Measurements from ENCODE around the gene GABPB2.
"Not testable (repeated sequence)": the region's sequence is repeated elsewhere in the genome, so short reads cannot be mapped to it uniquely, and the experiment has no call there.

The GABPB2 gene

DNA sequence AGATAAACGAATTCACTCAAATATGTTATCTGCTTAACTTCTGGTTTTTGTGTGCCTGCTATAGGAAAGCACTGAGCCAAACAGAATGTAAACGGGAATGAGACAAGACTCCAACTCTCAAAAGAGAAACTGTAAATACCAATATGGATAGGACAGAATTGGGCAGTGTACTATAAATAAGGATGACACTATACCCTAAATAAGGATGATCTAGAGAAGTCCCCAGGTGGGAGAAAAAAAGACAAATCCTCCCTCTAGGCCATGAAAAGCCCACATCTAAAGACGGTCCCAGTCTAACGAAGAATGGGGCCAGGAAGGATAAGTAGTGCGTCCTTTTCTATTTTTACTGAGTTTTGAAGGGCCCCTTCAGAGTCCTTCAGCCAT lies 1.5 kb upstream of the GABPB2 start:
- no peak for TF ChIP-seq CTCF (IDR thresholded peaks at IDR 0.05; ENCODE audit: insufficient read depth, low read length, poor library complexity, severe bottlenecking)
- no peak for TF ChIP-seq EZH2phosphoT487 (conservative IDR thresholded peaks at IDR 0.05; ENCODE audit: low read length)
- H3K79me2 ChIP-seq (ENCODE audit: insufficient read depth, low read length): peaks cover 5% of the 10 kb centered on the region; the same call in 1 of the 2 replicates
- H4K20me1 ChIP-seq (ENCODE audit: low read depth, low read length): no peaks in the 10 kb centered on the region
- H2AFZ ChIP-seq (ENCODE audit: low read depth, low read length, severe bottlenecking): no peak overlapping the region
- H3F3A ChIP-seq (ENCODE audit: insufficient read depth): peaks cover 51% of the 10 kb centered on the region
- peak overlapping the region; percentile 28; the same call in 1 of the 2 replicates for H3K27ac ChIP-seq (ENCODE audit: low read depth, low read length)
- H3K27me3 ChIP-seq (ENCODE audit: low read length): no peaks in the 10 kb centered on the region
- peak overlapping the region; percentile 76 for H3K4me2 ChIP-seq (ENCODE audit: low read depth, low read length, poor library complexity, severe bottlenecking)
- H3K36me3 ChIP-seq (ENCODE audit: low read length): no peaks in the 10 kb centered on the region
- H3K9me3 ChIP-seq (ENCODE audit: insufficient read depth, low read length): no peaks in the 10 kb centered on the region
- H3K4me3 ChIP-seq (ENCODE audit: insufficient read depth, low read length, poor library complexity, severe bottlenecking): no peak overlapping the region
- no peaks in the 10 kb centered on the region for H3K9me2 ChIP-seq (replicated peaks; ENCODE audit: insufficient read depth, low read length)
- H3K9ac ChIP-seq (ENCODE audit: low read length): no peak overlapping the region

DNA sequence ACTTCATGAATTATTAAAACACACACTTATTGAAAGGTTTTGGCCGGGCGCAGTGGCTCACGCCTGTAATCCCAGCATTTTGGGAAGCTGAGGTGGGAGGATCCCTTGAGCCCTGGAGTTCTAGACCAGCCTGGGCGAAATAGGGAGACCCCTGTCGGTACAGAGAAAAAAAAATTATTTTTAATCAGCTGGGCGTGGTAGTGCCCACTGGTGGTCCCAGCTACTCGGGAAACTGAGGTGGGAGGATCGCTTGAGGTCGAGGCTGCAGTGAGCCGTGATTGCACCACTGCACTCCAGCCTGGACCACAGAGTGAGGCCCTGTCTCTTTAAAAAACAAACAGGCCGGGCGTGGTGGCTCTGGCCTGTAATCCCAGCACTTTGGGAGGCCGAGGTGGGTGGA lies 1.7 kb downstream of the GABPB2 start:
- peak overlapping the region; percentile 76 for H3K4me2 ChIP-seq (ENCODE audit: low read depth, low read length, poor library complexity, severe bottlenecking)
- H3K36me3 ChIP-seq (ENCODE audit: low read length): no peaks in the 10 kb centered on the region
- no peak overlapping the region for H3K9ac ChIP-seq (ENCODE audit: low read length)
- H4K20me1 ChIP-seq (ENCODE audit: low read depth, low read length): no peaks in the 10 kb centered on the region
- H3K9me2 ChIP-seq (replicated peaks; ENCODE audit: insufficient read depth, low read length): no peaks in the 10 kb centered on the region
- H3F3A ChIP-seq (ENCODE audit: insufficient read depth): peaks cover 42% of the 10 kb centered on the region
- H3K4me3 ChIP-seq (ENCODE audit: insufficient read depth, low read length, poor library complexity, severe bottlenecking): no peak overlapping the region
- H3K27me3 ChIP-seq (ENCODE audit: low read length): no peaks in the 10 kb centered on the region
- no peaks in the 10 kb centered on the region for H3K79me2 ChIP-seq (ENCODE audit: insufficient read depth, low read length)
- H3K27ac ChIP-seq (ENCODE audit: low read depth, low read length): no peak overlapping the region
- H2AFZ ChIP-seq (ENCODE audit: low read depth, low read length, severe bottlenecking): peak overlapping the region; percentile 56
- no peaks in the 10 kb centered on the region for H3K9me3 ChIP-seq (ENCODE audit: insufficient read depth, low read length)
- TF ChIP-seq EZH2phosphoT487 (conservative IDR thresholded peaks at IDR 0.05; ENCODE audit: low read length) (no peak), CTCF (IDR thresholded peaks at IDR 0.05; ENCODE audit: insufficient read depth, low read length, poor library complexity, severe bottlenecking) (no peak)

DNA sequence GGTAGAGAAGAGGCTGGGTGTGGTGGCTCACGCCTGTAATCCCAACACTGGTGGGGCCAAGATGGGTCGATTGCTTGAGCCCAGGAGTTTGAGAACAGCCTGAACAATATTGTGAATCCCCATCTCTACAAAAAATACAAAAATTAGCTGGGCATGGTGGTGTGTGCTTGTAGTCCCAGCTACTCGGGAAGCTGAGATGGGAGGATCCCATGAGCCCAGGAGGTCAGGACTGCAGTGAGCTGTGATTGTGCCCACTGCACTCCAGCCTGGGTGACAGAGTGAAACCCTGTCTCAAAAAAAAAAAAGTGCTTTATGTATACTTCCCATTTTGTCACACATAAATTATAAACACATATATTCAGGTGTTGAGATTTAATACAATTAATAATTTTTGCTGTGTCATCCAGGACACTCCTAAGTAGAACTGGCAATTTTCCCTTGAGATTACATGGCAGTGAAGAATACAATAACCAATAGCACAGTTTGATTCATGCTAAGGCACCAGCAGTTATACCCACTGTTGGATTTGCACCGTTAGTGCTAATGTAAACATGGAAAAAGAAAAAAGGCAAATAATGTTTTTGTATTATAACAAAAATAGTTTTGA lies 15.5 kb downstream of the GABPB2 start:
- Histone ChIP-seq H3K4me2 (ENCODE audit: low read depth, low read length, poor library complexity, severe bottlenecking) (no peak overlapping the region), H3K9ac (ENCODE audit: low read length) (no peak overlapping the region), H2AFZ (ENCODE audit: low read depth, low read length, severe bottlenecking) (no peak overlapping the region), H3K36me3 (ENCODE audit: low read length) (no peaks in the 10 kb centered on the region), H3K4me3 (ENCODE audit: insufficient read depth, low read length, poor library complexity, severe bottlenecking) (no peak overlapping the region), H3K9me2 (replicated peaks; ENCODE audit: insufficient read depth, low read length) (no peaks in the 10 kb centered on the region), H3K79me2 (ENCODE audit: insufficient read depth, low read length) (no peaks in the 10 kb centered on the region), H3K27me3 (ENCODE audit: low read length) (no peaks in the 10 kb centered on the region), H3K9me3 (ENCODE audit: insufficient read depth, low read length) (no peaks in the 10 kb centered on the region), H3F3A (ENCODE audit: insufficient read depth) (no peaks in the 10 kb centered on the region), H4K20me1 (ENCODE audit: low read depth, low read length) (no peaks in the 10 kb centered on the region), H3K27ac (ENCODE audit: low read depth, low read length) (no peak overlapping the region)
- TF ChIP-seq EZH2phosphoT487 (conservative IDR thresholded peaks at IDR 0.05; ENCODE audit: low read length) (no peak), CTCF (IDR thresholded peaks at IDR 0.05; ENCODE audit: insufficient read depth, low read length, poor library complexity, severe bottlenecking) (no peak)

DNA sequence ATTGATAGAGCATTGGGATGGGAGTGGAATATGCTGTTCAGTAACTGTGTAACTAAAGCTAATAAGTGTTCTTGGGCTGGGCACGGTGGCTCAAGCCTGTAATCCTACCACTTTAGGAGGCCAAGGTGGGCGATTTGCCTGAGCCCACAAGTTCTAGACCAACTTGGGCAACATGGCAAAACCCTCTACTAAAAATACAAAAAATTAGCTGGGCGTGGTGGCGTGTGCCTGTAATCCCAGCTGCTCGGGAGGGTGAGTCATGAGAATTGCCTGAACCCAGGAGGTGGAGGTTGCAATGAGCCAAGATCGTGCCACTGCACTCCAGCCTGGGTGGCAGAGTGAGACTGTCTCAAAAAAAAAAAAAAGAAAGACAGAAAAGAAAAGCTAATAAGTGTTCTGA lies 26.9 kb downstream of the GABPB2 start:
- not testable (repeated sequence) for H3K27me3 ChIP-seq (ENCODE audit: low read length); H3F3A ChIP-seq (ENCODE audit: insufficient read depth); H2AFZ ChIP-seq (ENCODE audit: low read depth, low read length, severe bottlenecking); H3K27ac ChIP-seq (ENCODE audit: low read depth, low read length); H3K36me3 ChIP-seq (ENCODE audit: low read length); H3K9ac ChIP-seq (ENCODE audit: low read length); H4K20me1 ChIP-seq (ENCODE audit: low read depth, low read length); H3K9me2 ChIP-seq (replicated peaks; ENCODE audit: insufficient read depth, low read length); H3K4me3 ChIP-seq (ENCODE audit: insufficient read depth, low read length, poor library complexity, severe bottlenecking); H3K9me3 ChIP-seq (ENCODE audit: insufficient read depth, low read length); H3K4me2 ChIP-seq (ENCODE audit: low read depth, low read length, poor library complexity, severe bottlenecking); H3K79me2 ChIP-seq (ENCODE audit: insufficient read depth, low read length)
